Esophagus muscularis mucosa (tissue), 4 donors: ENCODE measurements around the gene FADD. TPM values are rescaled to one million over a fixed set of nuclear protein-coding genes. Genes with fewer than 3 reads are reported as not detected.

Experiments used
- DNase-seq: peaks from one replicate; pipeline ENCODE4 v3.0.0-alpha.2; 2017; ENCODE audit errors: extremely low spot score
- H3K27ac ChIP-seq, 4 donors: fragments of 200-600 bp; sonication (generic); replicated peaks in 1 of 4; 1 replicate in 3 of 4; 2 replicates in 1 of 4; pipeline ENCODE4 v1.5.1; 2016 to 2019; ENCODE audit warnings: mild to moderate bottlenecking in 1 of 4
- H3K27me3 ChIP-seq, 4 donors: fragments of 200-600 bp; sonication (generic); one replicate each; pipeline versions ENCODE4 v1.5.1 to v1.6.0; 2016 to 2019
- H3K36me3 ChIP-seq, 4 donors: fragments of 200-600 bp; sonication (generic); one replicate each; pipeline ENCODE4 v1.5.1; 2016 to 2019
- H3K4me1 ChIP-seq, 4 donors: fragments of 200-600 bp; sonication (generic); one replicate each; pipeline ENCODE4 v1.5.1; 2016 to 2019
- H3K4me3 ChIP-seq, 4 donors: fragments of 200-600 bp; sonication (generic); 1 replicate in 2 of 4; 2 replicates in 2 of 4; pipeline ENCODE4 v1.5.1; 2016 to 2019; ENCODE audit warnings: mild to moderate bottlenecking in 4 of 4, moderate library complexity in 1 of 4
- H3K9me3 ChIP-seq, 4 donors: fragments of 200-600 bp; sonication (generic); 1 replicate in 3 of 4; 2 replicates in 1 of 4; pipeline ENCODE4 v1.5.1; 2016 to 2019
- CTCF ChIP-seq, 3 experiments: fragments of 200-600 bp in 2 of 3; fragments of 450-650 bp in 1 of 3; sonication (generic) in 2 of 3; IDR thresholded peaks; one replicate each; pipeline ENCODE4 v1.5.1; 2017 to 2019; ENCODE audit warnings: antibody characterized with exemption in 3 of 3, mild to moderate bottlenecking in 2 of 3, moderate library complexity in 1 of 3
- EP300 ChIP-seq: sonication (generic); formaldehyde crosslinking; IDR thresholded peaks from one replicate; pipeline ENCODE4 v1.6.1; 2017; ENCODE audit warnings: antibody characterized with exemption
- POLR2A ChIP-seq: fragments of 450-650 bp; IDR thresholded peaks from one replicate; pipeline ENCODE4 v1.6.1; 2017; ENCODE audit warnings: antibody characterized with exemption, moderate library complexity, mild to moderate bottlenecking, low read depth
- POLR2AphosphoS5 ChIP-seq, 2 donors: sonication (generic); formaldehyde crosslinking; IDR thresholded peaks; one replicate each; pipeline ENCODE4 v1.6.1; 2017; ENCODE audit warnings: antibody characterized with exemption in 2 of 2
- whole genome bisulfite sequencing: methylation state at CpG from one replicate; pipeline ENCODE4 v1.1.5; 2018; 5-methylcytosine and 5-hydroxymethylcytosine counted together
- intact Hi-C: fragments of 100-400 bp; cut with DNase I; formaldehyde crosslinking; loops from one replicate; pipeline ENCODE4 v1.15.1; 2023
- total RNA-seq, 4 donors: library from RNA; depleted of rRNA; stranded (reverse); fragments of >200 nt; gene quantifications; one replicate each; pipeline versions ENCODE4 v1.1.0 to v1.2.1, GENCODE V29; 2016

Gene FADD
- total RNA-seq, 4 donors from 2014 or later, result 14.5 to 33.3 (median 21.5) TPM

GRCh38 chr11:70167120-70167519, 36.0 kb upstream of the FADD start:
- peaks cover 0 to 41% (median 1%) of the 10 kb centered on the region in 4 donors for H3K27me3 ChIP-seq
- TF ChIP-seq POLR2A (no peak), EP300 (no peak), CTCF (IDR thresholded peaks at IDR 0.05) (no peak), POLR2AphosphoS5 (IDR thresholded peaks at IDR 0.05) (no peak)
- H3K4me1 ChIP-seq, result no peaks in the 10 kb centered on the region
- DNase-seq, result no peak
- peaks cover 0 to 6% (median 0%) of the 10 kb centered on the region in 4 donors for H3K36me3 ChIP-seq
- 88% methylated on average over 6 of the region's 9 CpGs for WGBS
- H3K9me3 ChIP-seq, result no peaks in the 10 kb centered on the region
- no peak overlapping the region for H3K4me3 ChIP-seq
- no peak overlapping the region for H3K27ac ChIP-seq
- intact Hi-C loops, result no loop called here

- DNase-seq, result no peak
- Histone ChIP-seq H3K4me3 (no peak overlapping the region), H3K36me3 (peaks cover 0 to 6% (median 0%) of the 10 kb centered on the region in 4 donors), H3K27ac (no peak overlapping the region), H3K4me1 (no peaks in the 10 kb centered on the region), H3K27me3 (peaks cover 0 to 34% (median 1%) of the 10 kb centered on the region in 4 donors), H3K9me3 (no peaks in the 10 kb centered on the region)
- TF ChIP-seq POLR2AphosphoS5 (IDR thresholded peaks at IDR 0.05), result no peak
- no peak for TF ChIP-seq CTCF (IDR thresholded peaks at IDR 0.05)
- TF ChIP-seq POLR2A, result no peak
- no peak for TF ChIP-seq EP300
- WGBS, result 95% methylated on average over 16 of the region's 17 CpGs
- intact Hi-C loops, result no loop called here
Observed at GRCh38 chr11:70167723-70168404, 35.2 kb upstream of the FADD start.

GRCh38 chr11:70168405-70168754, 34.7 kb upstream of the FADD start:
- no peak overlapping the region for H3K4me3 ChIP-seq
- peaks cover 0 to 6% (median 0%) of the 10 kb centered on the region in 4 donors for H3K36me3 ChIP-seq
- no peak overlapping the region for H3K27ac ChIP-seq
- 82% methylated on average over 5 of the region's 6 CpGs for WGBS
- intact Hi-C loops, result no loop called here
- TF ChIP-seq POLR2A (no peak), CTCF (IDR thresholded peaks at IDR 0.05) (no peak), POLR2AphosphoS5 (IDR thresholded peaks at IDR 0.05) (no peak), EP300 (no peak)
- DNase-seq, result no peak
- no peaks in the 10 kb centered on the region for H3K4me1 ChIP-seq
- H3K27me3 ChIP-seq, result peaks cover 0 to 34% (median 1%) of the 10 kb centered on the region in 4 donors
- H3K9me3 ChIP-seq, result no peaks in the 10 kb centered on the region

GRCh38 chr11:70169127-70169526, 34.0 kb upstream of the FADD start:
- WGBS, result 82% methylated on average over 8 of the region's 11 CpGs
- TF ChIP-seq POLR2AphosphoS5 (IDR thresholded peaks at IDR 0.05), result no peak
- no peak for TF ChIP-seq CTCF (IDR thresholded peaks at IDR 0.05)
- no peak for TF ChIP-seq POLR2A
- TF ChIP-seq EP300, result no peak
- no peaks in the 10 kb centered on the region for H3K4me1 ChIP-seq
- intact Hi-C loops, result no loop called here
- H3K27me3 ChIP-seq, result peaks cover 0 to 34% (median 1%) of the 10 kb centered on the region in 4 donors
- no peaks in the 10 kb centered on the region for H3K9me3 ChIP-seq
- DNase-seq, result no peak
- H3K4me3 ChIP-seq, result no peak overlapping the region
- no peak overlapping the region for H3K27ac ChIP-seq
- peaks cover 0 to 6% (median 0%) of the 10 kb centered on the region in 4 donors for H3K36me3 ChIP-seq
